ENCODE measurements around the gene SUSD4. TPM values are rescaled to one million over a fixed set of nuclear protein-coding genes. Genes with fewer than 3 reads are reported as not detected.

The SUSD4 gene
- total RNA-seq, 1 donor from 2014 or later: 3.5 TPM

GRCh38 chr1:223209293-223209898 is 154.6 kb downstream of the SUSD4 start:
- no peaks in the 10 kb centered on the region for H3K36me3 ChIP-seq
- Mint-ChIP-seq H3K4me3 (no peak overlapping the region), H3K9me3 (no peaks in the 10 kb centered on the region), H3K36me3 (no peaks in the 10 kb centered on the region), H3K27me3 (ENCODE audit: insufficient read depth, low read depth) (peaks cover 12% of the 10 kb centered on the region), H3K27ac (no peak overlapping the region), H3K4me1 (peaks cover 14% of the 10 kb centered on the region)
- no peak overlapping the region for H2AFZ ChIP-seq (replicated peaks)
- peaks cover 5% of the 10 kb centered on the region for H3K4me1 ChIP-seq
- H3K9me3 ChIP-seq (ENCODE audit: low read depth): no peaks in the 10 kb centered on the region
- H3K9ac ChIP-seq: no peak overlapping the region
- no peak overlapping the region for H3K27ac ChIP-seq
- DNase-seq (ENCODE audit: low spot score): no peak
- TF ChIP-seq EZH2phosphoT487 (IDR thresholded peaks at IDR 0.05): no peak
- no peak for TF ChIP-seq EZH2 (IDR thresholded peaks at IDR 0.05)
- TF ChIP-seq, protein P1, sequence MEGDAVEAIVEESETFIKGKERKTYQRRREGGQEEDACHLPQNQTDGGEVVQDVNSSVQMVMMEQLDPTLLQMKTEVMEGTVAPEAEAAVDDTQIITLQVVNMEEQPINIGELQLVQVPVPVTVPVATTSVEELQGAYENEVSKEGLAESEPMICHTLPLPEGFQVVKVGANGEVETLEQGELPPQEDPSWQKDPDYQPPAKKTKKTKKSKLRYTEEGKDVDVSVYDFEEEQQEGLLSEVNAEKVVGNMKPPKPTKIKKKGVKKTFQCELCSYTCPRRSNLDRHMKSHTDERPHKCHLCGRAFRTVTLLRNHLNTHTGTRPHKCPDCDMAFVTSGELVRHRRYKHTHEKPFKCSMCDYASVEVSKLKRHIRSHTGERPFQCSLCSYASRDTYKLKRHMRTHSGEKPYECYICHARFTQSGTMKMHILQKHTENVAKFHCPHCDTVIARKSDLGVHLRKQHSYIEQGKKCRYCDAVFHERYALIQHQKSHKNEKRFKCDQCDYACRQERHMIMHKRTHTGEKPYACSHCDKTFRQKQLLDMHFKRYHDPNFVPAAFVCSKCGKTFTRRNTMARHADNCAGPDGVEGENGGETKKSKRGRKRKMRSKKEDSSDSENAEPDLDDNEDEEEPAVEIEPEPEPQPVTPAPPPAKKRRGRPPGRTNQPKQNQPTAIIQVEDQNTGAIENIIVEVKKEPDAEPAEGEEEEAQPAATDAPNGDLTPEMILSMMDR (IDR thresholded peaks at IDR 0.05): no peak
- no peaks in the 10 kb centered on the region for H3K79me2 ChIP-seq (ENCODE audit: low read depth)
- H3K4me3 ChIP-seq: no peak overlapping the region
- no peak overlapping the region for H3K4me2 ChIP-seq
- no peaks in the 10 kb centered on the region for H4K20me1 ChIP-seq (ENCODE audit: low read depth)
- H3K27me3 ChIP-seq: no peaks in the 10 kb centered on the region
- H3F3A ChIP-seq (ENCODE audit: low read depth): no peaks in the 10 kb centered on the region

DNA sequence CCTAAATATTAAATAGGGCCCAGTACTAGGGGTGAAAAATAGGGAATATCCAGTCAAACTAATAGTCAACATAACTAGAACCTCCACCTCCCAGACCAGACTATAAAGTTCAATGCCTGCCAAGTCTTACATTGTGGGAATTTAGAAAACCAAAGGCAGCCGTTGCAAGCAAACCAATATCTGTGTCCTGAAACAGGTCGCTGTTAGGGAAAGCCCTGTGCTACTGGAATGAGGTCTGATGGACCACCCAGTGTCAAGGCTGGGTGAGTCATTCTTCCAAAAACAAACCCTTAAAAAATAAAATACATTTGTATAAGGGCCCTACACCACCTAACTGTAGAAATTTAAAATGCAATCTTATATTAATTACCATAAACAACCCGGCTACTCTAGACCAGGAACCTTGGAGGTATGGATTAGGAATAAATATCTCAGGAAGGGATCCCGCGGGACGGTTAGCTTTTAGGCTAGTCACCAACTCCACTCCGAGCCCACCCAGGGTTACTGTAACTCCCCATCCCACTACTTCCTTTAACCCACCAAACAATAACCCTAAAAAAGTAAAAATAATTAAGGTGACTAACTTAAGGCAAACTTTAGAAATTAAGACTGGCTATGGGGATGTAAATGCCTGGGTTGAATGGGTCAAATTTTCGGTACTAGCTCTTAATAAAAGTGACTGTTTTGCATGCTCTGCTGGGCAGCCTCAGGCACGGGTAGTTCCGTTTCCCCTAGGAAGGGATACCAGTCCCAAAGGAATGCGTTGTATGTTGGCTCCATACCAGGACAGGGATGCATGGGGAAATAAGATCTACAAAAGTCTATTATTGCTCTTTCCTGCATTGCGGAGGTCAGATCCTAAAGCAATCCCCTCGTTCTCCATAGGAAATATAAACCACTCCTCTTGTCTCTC is 155.6 kb downstream of the SUSD4 start:
- DNase-seq (ENCODE audit: low spot score): no peak
- H3K27me3 Mint-ChIP-seq (ENCODE audit: insufficient read depth, low read depth): peaks cover 7% of the 10 kb centered on the region
- Histone ChIP-seq H3K4me3 (no peak overlapping the region), H3K9me3 (ENCODE audit: low read depth) (no peaks in the 10 kb centered on the region), H3K36me3 (no peaks in the 10 kb centered on the region), H3K9ac (no peak overlapping the region), H3K27ac (no peak overlapping the region), H3K4me2 (no peak overlapping the region), H3F3A (ENCODE audit: low read depth) (no peaks in the 10 kb centered on the region), H3K79me2 (ENCODE audit: low read depth) (no peaks in the 10 kb centered on the region), H4K20me1 (ENCODE audit: low read depth) (no peaks in the 10 kb centered on the region), H3K27me3 (no peaks in the 10 kb centered on the region), H2AFZ (replicated peaks) (no peak overlapping the region), H3K4me1 (peaks cover 5% of the 10 kb centered on the region)
- no peak for TF ChIP-seq EZH2 (IDR thresholded peaks at IDR 0.05)
- no peak for TF ChIP-seq EZH2phosphoT487 (IDR thresholded peaks at IDR 0.05)
- TF ChIP-seq, protein P1 (IDR thresholded peaks at IDR 0.05): no peak
- H3K4me1 Mint-ChIP-seq: peaks cover 14% of the 10 kb centered on the region
- no peaks in the 10 kb centered on the region for H3K36me3 Mint-ChIP-seq
- no peaks in the 10 kb centered on the region for H3K9me3 Mint-ChIP-seq
- no peak overlapping the region for H3K4me3 Mint-ChIP-seq
- no peak overlapping the region for H3K27ac Mint-ChIP-seq

- Histone ChIP-seq H4K20me1 (ENCODE audit: low read depth) (no peaks in the 10 kb centered on the region), H3F3A (ENCODE audit: low read depth) (no peaks in the 10 kb centered on the region), H3K36me3 (no peaks in the 10 kb centered on the region), H3K27ac (no peak overlapping the region), H3K4me2 (no peak overlapping the region), H2AFZ (replicated peaks) (no peak overlapping the region), H3K9ac (no peak overlapping the region), H3K9me3 (ENCODE audit: low read depth) (no peaks in the 10 kb centered on the region), H3K27me3 (no peaks in the 10 kb centered on the region), H3K4me1 (peaks cover 5% of the 10 kb centered on the region), H3K4me3 (no peak overlapping the region), H3K79me2 (ENCODE audit: low read depth) (no peaks in the 10 kb centered on the region)
- no peaks in the 10 kb centered on the region for H3K36me3 Mint-ChIP-seq
- no peak for DNase-seq (ENCODE audit: low spot score)
- no peak overlapping the region for H3K4me3 Mint-ChIP-seq
- TF ChIP-seq, protein P1 (IDR thresholded peaks at IDR 0.05): no peak
- TF ChIP-seq EZH2 (IDR thresholded peaks at IDR 0.05) (no peak), EZH2phosphoT487 (IDR thresholded peaks at IDR 0.05) (no peak)
- peaks cover 7% of the 10 kb centered on the region for H3K27me3 Mint-ChIP-seq (ENCODE audit: insufficient read depth, low read depth)
- H3K27ac Mint-ChIP-seq: no peak overlapping the region
- no peaks in the 10 kb centered on the region for H3K9me3 Mint-ChIP-seq
- peaks cover 14% of the 10 kb centered on the region for H3K4me1 Mint-ChIP-seq
These were observed 156.5 kb downstream of the SUSD4 start for GRCh38 chr1:223207293-223208066.
